GM19455 (cell line): ENCODE measurements around the gene CCDC200.
"Not testable (repeated sequence)": the region's sequence is repeated elsewhere in the genome, so short reads cannot be mapped to it uniquely, and the experiment has no call there.

Experiments
- ATAC-seq: cut with Tn5 transposase; IDR thresholded peaks from one replicate; pipeline ENCODE4 v1.9.1; 2021; ENCODE audit not compliant: unreplicated experiment

CCDC200 gene

DNA sequence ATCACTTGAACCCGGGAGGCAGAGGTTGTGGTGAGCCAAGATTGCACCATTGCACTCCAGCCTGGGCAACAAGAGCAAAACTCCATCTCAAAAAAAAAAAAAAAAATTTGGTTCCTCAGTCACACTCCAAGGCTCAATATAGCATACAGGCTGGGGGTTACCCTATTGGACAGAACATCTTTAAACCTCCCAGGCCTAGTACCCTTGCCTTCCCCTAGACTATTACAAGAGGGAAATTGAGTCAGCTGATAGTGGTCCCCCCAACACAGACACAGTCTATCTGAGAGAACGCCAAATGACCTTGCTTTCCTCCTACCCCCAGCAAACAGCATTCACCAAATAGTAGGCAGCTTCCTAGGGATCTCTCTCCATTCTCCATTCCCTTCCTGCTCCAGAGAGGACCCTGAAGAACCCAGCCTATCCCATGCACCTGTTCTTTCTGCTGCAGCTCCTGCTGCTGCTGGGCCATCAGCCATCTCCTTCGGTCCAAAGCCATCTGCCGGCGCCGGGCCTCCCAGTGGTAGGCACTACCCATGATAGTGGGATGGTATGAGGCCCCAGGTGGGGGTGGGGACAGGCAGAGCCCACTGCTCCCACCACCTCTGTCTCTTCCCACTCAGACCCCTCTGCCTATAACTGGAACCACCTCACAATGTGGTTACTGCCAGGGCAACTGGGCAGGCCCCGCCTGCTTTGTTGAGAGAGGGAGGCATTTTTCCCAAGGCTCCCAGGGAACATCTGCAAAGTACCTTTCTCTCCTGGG, at the start of gene CCDC200:
Gene CCDC200 (minus strand): TSS at position 604 of the 763 bp plus-strand sequence. CDS start 69 bp downstream, at position 535.
- ATAC-seq, result not testable (repeated sequence)

DNA sequence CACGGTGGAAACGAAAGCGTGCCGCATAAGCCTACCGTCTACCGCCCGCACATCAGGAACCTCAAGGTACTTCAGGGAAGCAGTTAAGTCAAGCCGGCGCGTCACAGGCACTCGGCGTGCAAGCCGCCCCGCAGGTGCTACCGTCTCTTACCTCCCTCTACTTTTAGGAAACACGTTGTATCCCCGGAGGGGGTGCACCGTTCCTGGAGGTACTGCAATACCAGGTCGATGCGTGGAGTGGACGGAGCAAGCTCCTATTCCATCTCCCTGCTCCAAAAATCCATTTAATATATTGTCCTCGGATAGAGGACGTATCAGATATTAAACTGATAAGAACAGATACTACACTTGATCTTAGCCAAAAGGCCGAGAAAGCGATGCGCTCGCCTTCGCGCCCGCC, 44.5 kb upstream of the CCDC200 start:
- not testable (repeated sequence) for ATAC-seq

GRCh38 chr17:43272483-43272882, 44.1 kb upstream of the CCDC200 start:
- ATAC-seq, result not testable (repeated sequence)

DNA sequence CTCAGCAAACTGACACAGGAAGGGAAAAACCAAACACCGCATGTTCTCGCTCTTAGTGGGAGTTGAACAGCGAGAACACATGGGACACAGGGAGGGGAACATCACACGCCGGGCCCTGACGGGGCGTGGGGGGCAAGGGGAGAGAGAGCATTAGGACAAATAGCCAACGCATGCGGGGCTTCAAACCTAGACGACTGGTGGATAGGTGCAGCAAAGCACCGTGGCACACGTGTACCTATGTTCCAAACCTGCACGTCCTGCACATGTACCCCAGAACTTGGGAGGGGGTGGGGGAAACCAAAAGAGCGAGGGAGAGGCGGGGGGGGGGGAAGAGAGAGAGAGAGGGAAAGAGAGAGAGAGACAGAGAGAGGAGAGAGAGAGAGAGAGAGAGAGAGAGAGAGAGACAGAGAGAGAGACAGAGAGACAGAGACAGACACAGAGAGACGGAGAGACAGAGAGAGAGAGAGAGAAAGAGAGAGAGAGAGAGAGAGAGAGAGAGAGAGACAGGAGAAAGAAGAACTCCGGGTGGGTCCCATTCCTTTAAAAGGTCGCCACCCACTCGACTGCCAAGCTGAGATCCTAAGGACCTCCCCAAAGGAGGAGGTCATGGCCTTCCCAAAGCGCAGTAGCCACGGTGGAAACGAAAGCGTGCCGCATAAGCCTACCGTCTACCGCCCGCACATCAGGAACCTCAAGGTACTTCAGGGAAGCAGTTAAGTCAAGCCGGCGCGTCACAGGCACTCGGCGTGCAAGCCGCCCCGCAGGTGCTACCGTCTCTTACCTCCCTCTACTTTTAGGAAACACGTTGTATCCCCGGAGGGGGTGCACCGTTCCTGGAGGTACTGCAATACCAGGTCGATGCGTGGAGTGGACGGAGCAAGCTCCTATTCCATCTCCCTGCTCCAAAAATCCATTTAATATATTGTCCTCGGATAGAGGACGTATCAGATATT, 42.4 kb upstream of the CCDC200 start:
- ATAC-seq, result not testable (repeated sequence)

- ATAC-seq, result not testable (repeated sequence)
Observed at GRCh38 chr17:43246456-43246855, 18.0 kb upstream of the CCDC200 start.

- ATAC-seq, result not testable (repeated sequence)
Observed at GRCh38 chr17:43240596-43241352, 12.4 kb upstream of the CCDC200 start.

- ATAC-seq, result not testable (repeated sequence)
Observed at GRCh38 chr17:43239597-43239996, 11.2 kb upstream of the CCDC200 start.

- not testable (repeated sequence) for ATAC-seq
Observed at GRCh38 chr17:43233877-43234276, 5.5 kb upstream of the CCDC200 start, which contains the start of gene RNU2-1. TSS of gene RNU2-1 (minus strand) at chr17:43233977.

- not testable (repeated sequence) for ATAC-seq
Observed at GRCh38 chr17:43233263-43233662, 4.8 kb upstream of the CCDC200 start.

DNA sequence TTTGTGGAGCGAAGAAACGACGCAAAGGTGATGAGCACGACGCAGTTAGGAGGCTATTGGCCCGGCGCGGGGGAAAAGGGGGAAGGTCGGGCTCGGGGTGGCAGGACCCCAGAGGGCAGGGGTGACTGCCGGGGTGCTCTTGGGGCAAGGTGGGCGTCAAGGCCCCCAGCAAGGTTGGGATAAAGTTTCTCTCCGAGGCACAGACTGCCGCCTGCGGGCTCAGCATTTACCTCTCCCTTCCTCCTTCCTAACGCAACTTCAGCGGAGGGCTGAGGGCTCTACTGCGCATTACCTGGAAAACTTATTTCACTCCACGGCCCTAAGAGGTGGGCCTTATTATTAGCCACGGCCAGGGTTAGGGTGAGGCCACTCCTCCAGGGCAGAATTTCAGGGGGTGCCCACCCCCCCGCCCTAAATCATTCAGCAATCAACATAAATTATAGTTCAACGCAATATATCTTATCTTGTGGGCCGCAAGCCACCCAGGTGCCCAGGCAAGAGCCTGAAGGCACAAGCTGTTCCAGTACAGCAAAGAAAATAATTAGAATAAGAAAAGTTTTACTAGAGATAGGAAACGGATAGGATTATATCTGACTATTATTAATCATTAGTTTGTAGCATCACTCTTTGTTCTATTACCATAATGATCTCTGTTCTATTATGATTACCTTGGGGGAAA, 3.7 kb upstream of the CCDC200 start:
- not testable (repeated sequence) for ATAC-seq

- not testable (repeated sequence) for ATAC-seq
Observed at GRCh38 chr17:43231205-43232020, 3.0 kb upstream of the CCDC200 start.

- no peak for ATAC-seq
Observed at GRCh38 chr17:43226393-43226792, 2.0 kb downstream of the CCDC200 start.

- no peak for ATAC-seq
Observed at GRCh38 chr17:43224146-43224705, 4.2 kb downstream of the CCDC200 start.

DNA sequence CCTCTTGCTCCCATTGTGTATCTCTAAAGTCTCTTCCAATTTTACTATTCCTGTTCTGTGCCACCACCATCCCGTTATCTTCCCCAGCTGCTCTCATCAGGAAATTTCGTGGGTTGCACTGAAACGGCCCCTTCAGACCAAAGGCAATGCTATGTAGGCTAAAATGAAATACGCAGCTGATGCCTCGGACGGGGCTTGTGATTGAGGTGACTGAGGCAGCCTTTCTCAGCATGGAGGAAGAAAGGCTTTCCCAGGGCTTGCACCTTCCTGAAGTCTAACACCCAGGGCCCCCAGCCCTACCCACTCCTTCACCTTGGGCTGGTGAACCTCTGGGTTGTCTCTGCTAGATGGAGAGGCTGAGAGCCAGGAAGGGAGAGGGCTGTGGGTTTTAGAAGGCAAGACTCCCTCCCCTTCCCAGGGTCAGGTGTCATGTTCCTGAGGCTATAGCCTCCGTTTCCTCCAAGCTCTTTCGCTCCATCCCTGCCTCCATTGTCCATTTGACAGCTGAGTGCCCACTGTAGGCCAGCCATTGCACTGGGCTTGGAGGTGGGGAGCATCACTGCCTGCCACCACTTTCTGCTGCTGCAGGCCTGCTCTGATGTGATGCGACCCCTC, 7.8 kb downstream of the CCDC200 start:
- ATAC-seq, result no peak

DNA sequence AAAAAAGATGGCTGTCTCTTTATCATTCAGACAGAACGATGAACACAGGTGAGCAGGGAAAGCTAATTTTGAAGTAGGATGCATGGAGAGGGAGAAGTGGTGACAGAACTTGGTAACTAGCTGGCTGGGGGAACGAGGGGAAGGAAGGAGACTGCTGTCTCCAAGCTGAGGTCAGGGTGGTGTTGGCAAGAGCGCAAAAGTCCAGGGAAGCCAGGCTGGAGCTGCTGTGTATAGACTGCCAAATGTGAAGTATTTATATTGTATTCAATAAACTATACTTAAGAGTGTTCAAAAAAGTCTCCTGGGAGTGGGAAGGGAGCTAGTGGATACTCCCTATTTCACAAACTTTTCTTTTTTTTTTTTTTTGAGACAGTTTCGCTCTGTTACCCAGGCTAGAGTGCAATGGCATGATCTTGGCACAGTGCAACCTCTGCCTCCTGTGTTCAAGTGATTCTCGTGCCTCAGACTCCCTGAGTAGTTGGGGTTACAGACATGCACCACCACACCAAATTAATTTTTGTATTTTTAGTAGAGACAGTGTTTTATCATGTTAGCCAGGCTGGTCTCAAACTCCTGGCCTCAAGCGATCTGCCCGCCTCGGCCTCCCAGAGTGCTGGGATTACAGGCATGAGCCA, 8.6 kb downstream of the CCDC200 start:
- no peak for ATAC-seq

GRCh38 chr17:43219001-43219400, 9.4 kb downstream of the CCDC200 start:
- no peak for ATAC-seq

GRCh38 chr17:43217614-43218087, 10.8 kb downstream of the CCDC200 start:
- ATAC-seq, result no peak
